Measurements from ENCODE around the gene TNFSF9. TPM values are rescaled to one million over a fixed set of nuclear protein-coding genes. Genes with fewer than 3 reads are reported as not detected.

TNFSF9 gene
- total RNA-seq, 2 donors from 2014 or later = 0.79 to 4.0 TPM

DNA sequence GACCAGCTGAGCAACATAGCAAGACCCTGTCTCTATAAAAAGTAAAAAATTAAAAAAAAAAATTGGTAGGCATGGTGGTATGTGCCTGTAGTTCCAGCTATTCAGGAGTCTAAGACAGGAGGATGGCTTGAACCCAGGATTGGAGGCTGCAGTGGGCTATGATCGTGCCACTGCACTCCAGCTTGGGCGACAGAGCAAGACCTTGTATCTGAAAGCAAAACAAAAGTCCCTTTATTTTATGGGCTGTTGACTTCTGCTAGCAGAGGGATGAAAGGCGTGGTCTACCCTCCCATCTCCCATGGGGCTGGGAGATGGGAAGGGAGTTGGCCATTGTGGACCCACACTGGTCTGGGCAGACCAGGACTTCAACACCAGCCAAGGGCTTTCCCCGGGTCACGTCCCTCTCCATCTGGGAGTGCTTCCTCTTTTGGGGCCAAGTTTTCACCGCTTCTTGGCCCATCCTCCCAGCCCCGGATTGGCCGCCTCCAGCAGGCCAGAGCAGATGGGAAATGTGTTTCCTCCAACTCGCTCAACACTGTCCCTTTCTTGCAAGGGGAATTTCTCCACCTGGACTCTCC is 2.2 kb upstream of the TNFSF9 start:
- H3K9ac ChIP-seq (ENCODE audit: low read depth in 2 of 2, low read length in 2 of 2) = no peak overlapping the region
- TF ChIP-seq, protein P1, sequence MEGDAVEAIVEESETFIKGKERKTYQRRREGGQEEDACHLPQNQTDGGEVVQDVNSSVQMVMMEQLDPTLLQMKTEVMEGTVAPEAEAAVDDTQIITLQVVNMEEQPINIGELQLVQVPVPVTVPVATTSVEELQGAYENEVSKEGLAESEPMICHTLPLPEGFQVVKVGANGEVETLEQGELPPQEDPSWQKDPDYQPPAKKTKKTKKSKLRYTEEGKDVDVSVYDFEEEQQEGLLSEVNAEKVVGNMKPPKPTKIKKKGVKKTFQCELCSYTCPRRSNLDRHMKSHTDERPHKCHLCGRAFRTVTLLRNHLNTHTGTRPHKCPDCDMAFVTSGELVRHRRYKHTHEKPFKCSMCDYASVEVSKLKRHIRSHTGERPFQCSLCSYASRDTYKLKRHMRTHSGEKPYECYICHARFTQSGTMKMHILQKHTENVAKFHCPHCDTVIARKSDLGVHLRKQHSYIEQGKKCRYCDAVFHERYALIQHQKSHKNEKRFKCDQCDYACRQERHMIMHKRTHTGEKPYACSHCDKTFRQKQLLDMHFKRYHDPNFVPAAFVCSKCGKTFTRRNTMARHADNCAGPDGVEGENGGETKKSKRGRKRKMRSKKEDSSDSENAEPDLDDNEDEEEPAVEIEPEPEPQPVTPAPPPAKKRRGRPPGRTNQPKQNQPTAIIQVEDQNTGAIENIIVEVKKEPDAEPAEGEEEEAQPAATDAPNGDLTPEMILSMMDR (IDR thresholded peaks at IDR 0.05) = no peak
- peak; percentile 43 for DNase-seq
- no peak overlapping the region for H3K4me3 ChIP-seq
- H3K36me3 ChIP-seq = no peaks in the 10 kb centered on the region
- H3K9me3 ChIP-seq = no peaks in the 10 kb centered on the region
- H3K4me1 ChIP-seq = no peaks in the 10 kb centered on the region
- H3K27me3 ChIP-seq = peaks cover 5% of the 10 kb centered on the region
- H3K27ac ChIP-seq = no peak overlapping the region
- intact Hi-C loops (cut with DNase I) = no loop called here

DNA sequence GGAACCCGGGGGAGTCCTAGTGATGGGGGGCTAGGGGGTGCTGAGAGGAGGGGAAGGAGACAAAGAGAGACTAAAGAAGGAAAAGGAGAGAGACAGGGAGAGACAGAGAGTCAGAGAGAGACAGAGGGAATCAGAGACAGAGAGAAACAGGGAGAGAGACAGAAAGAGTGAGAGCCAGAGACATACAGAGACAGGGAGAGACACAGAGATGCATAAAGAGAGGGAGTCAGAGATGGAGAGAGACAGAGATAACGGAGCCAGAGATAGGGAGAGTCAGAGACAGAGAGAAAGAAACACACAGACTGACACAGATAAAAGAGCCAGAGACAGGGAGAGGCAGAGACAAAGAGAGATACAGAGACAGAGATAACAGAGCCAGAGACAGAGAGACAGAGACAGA is 1.5 kb upstream of the TNFSF9 start:
- Histone ChIP-seq H3K9me3 (no peaks in the 10 kb centered on the region), H3K27me3 (peaks cover 5% of the 10 kb centered on the region), H3K36me3 (no peaks in the 10 kb centered on the region), H3K9ac (ENCODE audit: low read depth in 2 of 2, low read length in 2 of 2) (no peak overlapping the region), H3K27ac (no peak overlapping the region), H3K4me3 (no peak overlapping the region), H3K4me1 (no peaks in the 10 kb centered on the region)
- intact Hi-C loops (cut with DNase I) = no loop called here
- TF ChIP-seq, protein P1 (IDR thresholded peaks at IDR 0.05) = no peak
- no peak for DNase-seq

DNA sequence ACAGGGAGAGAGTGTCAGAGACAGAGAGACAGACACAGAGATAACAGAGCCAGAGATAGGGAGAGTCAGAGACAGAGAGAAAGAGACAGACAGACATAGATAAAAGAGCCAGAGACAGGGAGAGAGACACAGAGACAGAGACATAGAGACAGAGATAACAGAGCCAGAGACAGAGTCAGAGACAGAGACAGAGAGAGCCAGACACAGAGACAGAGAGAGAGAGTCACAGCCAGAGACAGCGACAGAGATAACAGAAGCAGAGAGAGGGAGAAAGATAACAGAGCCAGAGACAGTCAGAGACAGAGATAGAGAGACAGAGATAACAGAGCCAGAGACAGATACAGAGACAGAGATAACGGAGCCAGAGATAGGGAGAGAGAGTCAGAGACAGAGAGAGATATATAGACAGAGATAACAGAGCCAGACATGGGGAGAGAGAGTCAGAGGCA is 865 bp upstream of the TNFSF9 start:
- intact Hi-C loops (cut with DNase I) = no loop called here
- no peak overlapping the region for H3K9ac ChIP-seq (ENCODE audit: low read depth in 2 of 2, low read length in 2 of 2)
- H3K4me3 ChIP-seq = peak overlapping the region; percentile 47

DNA sequence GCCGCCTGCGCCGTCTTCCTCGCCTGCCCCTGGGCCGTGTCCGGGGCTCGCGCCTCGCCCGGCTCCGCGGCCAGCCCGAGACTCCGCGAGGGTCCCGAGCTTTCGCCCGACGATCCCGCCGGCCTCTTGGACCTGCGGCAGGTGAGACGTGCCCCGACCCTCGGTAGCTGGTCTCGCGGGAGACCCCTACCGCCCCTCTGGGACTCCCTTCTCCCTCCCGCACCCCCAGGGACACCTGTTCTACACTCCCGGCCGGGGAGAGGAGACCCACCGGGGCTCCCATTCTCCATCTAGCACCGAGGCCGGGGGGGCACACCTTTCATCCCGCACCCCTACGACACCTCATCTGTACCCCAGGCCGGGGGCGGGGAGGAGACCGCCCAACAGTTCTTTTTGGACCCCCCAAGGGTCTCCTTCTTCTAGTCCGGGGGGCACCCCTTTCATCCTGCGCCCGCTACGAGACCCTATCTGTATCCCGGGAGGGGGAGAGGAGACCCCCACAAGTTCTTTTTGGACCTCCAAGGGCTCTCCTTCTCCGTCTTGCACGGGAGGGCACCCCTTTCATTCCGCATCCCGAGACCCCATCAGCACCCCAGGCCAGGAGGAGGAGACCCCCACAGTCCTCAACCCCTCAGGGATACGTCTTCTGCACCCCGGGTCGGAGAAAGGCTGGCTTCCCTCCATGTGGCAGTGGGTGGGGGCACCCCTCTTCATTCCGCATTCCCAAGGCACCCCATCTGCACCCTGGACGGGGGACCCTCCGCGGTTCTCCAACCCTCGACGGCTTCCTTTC is 533 bp downstream of the TNFSF9 start:
- Histone ChIP-seq H3K36me3 (no peaks in the 10 kb centered on the region), H3K27me3 (peaks cover 5% of the 10 kb centered on the region), H3K4me1 (no peaks in the 10 kb centered on the region), H3K27ac (no peak overlapping the region), H3K4me3 (peak overlapping the region; percentile 47), H3K9me3 (no peaks in the 10 kb centered on the region), H3K9ac (ENCODE audit: low read depth in 2 of 2, low read length in 2 of 2) (peak overlapping the region; percentile 65 to 83)
- DNase-seq = no peak
- intact Hi-C loops (cut with DNase I) = no loop called here
- TF ChIP-seq, protein P1 (IDR thresholded peaks at IDR 0.05) = no peak

More for the DNA sequence above, 865 bp upstream of the TNFSF9 start:
- Histone ChIP-seq H3K9me3 (no peaks in the 10 kb centered on the region), H3K36me3 (no peaks in the 10 kb centered on the region), H3K27me3 (peaks cover 5% of the 10 kb centered on the region), H3K27ac (no peak overlapping the region), H3K4me1 (no peaks in the 10 kb centered on the region)
- no peak for DNase-seq
- TF ChIP-seq, protein P1 (IDR thresholded peaks at IDR 0.05) = no peak

DNA sequence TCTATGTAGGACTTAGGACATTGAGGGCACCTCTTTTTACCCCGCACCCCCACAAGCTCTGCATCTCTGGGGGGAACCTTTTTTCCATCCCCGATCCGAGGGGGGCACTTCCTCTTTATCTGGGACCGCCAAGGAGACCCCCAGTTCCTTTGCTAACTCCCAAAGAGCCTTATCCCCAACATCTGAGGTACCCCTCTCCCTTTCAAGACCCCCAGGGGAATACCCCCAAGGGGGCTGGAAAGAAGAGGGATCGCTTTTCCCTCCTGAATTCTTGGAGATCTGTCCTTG is 1.1 kb downstream of the TNFSF9 start:
- TF ChIP-seq, protein P1 (IDR thresholded peaks at IDR 0.05) = no peak
- Histone ChIP-seq H3K9ac (ENCODE audit: low read depth in 2 of 2, low read length in 2 of 2) (no peak overlapping the region), H3K36me3 (no peaks in the 10 kb centered on the region), H3K4me1 (no peaks in the 10 kb centered on the region), H3K27ac (no peak overlapping the region), H3K27me3 (peaks cover 5% of the 10 kb centered on the region), H3K4me3 (no peak overlapping the region), H3K9me3 (no peaks in the 10 kb centered on the region)
- no peak for DNase-seq
- intact Hi-C loops (cut with DNase I) = no loop called here

Measured in colonic mucosa (tissue), 4 donors.